Measurements from ENCODE around the gene LTBP2. TPM values are rescaled to one million over a fixed set of nuclear protein-coding genes. Genes with fewer than 3 reads are reported as not detected.

Gene LTBP2
- total RNA-seq, 4 donors from 2014 or later: 19.8 to 51.9 (median 28.8) TPM

Other genes starting within 250 kb of the LTBP2 start
- gene SYNDIG1L, start 186.0 kb downstream of the LTBP2 start, total RNA-seq: not detected
- gene NPC2, start 118.9 kb downstream of the LTBP2 start, total RNA-seq: 100 to 1,000 TPM in 1 of 4 donors, 10 to 100 TPM in 3; 75.9 to 176 (median 92.9) TPM
- gene ISCA2, start 118.5 kb downstream of the LTBP2 start, total RNA-seq: 10 to 100 TPM in 3 of 4 donors, 1 to 10 TPM in 1; 9.9 to 11.6 (median 11.4) TPM
- 10 to 100 TPM; 14.7 to 30.1 (median 22.1) TPM for gene AREL1, start 100.8 kb upstream of the LTBP2 start, total RNA-seq
- 10 to 100 TPM; 15.1 to 22.9 (median 18.6) TPM for gene FCF1, start 100.9 kb upstream of the LTBP2 start, total RNA-seq
- gene YLPM1, start 151.1 kb upstream of the LTBP2 start, total RNA-seq: 10 to 100 TPM; 22.2 to 29.2 (median 25.8) TPM